GM18868 (cell line): ENCODE results near the gene TJP1.
"Not testable (repeated sequence)": the region's sequence is repeated elsewhere in the genome, so short reads cannot be mapped to it uniquely, and the experiment has no call there.

Experiments
- ATAC-seq: cut with Tn5 transposase; IDR thresholded peaks from one replicate; pipeline ENCODE4 v1.9.1; 2021; ENCODE audit warnings: mild to moderate bottlenecking, moderate library complexity; ENCODE audit not compliant: unreplicated experiment

Gene TJP1

DNA sequence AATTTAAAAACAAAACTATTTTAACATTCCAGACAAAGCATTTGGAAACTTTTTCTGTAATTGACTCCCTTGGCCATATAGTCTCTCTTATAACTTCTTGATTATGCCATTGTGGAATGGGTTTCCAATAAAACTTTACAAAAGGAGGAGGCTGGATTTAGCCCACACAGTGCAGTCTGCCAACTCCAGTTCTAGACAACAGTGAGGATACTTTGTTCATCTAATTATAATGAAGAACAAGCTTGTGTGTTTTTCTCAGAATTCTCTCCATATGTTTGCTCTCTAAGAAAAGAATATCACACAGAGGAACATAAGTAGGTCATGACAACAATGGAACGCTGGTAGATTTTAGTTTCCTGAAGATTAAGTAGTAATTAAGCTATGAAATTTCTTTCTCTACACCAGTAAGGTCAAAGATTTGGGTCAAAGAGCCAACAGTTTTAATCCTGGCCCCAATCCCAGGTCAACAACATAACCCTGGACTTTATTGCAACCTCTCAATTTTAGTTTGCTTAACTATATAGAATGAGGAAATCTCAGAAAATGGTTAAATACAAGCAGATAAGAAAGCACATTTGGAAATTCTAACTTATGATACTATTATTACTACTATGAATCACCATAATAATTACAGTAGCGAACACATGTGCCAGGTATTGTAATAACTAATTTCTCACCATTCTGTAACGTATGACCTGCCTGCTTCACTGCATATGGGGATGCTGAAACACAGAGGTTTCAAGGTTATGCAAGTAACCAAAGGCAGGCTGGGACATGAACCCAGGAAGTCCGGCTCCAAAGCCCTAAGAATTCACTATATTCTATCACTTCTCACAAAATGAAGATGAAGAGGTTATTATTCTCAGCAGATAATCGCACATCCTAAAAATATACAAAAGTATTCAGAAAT lies 65.7 kb downstream of the TJP1 start:
- no peak for ATAC-seq

DNA sequence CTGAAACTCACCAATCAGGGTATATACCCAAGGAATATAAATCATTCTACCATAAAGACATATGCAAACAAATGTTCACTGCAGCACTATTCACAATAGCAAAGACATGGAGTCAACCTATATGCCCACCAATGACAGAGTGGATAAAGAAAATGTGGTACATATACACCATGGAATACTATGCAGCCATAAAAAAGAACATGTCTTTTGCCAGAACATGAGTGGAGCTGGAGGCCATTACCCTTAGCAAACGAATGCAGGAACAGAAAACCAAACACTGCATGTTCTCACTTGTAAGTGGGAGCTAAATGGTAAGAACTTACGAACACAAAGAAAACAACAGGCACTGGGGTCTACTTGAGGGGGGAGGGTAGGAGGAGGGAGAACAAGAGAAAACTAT lies 68.3 kb downstream of the TJP1 start:
- ATAC-seq: not testable (repeated sequence)

DNA sequence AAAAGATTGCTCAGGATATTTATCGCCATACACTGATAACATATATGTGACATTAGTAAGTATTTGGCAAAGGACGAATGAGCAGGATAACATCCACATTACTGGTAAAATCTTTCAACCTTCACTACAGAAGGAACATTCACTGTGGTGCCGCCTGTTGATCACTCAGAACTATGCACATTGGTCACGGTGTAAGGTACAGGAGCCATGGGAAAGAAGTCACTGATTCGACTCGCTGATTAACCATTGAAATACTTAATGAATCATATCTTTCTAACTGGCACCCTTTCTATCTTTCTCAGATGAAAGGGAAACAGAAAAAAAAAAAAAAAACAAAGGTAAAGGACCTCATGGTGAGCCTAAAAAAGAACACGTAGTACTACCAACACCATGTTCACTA lies 68.8 kb downstream of the TJP1 start:
- no peak for ATAC-seq

DNA sequence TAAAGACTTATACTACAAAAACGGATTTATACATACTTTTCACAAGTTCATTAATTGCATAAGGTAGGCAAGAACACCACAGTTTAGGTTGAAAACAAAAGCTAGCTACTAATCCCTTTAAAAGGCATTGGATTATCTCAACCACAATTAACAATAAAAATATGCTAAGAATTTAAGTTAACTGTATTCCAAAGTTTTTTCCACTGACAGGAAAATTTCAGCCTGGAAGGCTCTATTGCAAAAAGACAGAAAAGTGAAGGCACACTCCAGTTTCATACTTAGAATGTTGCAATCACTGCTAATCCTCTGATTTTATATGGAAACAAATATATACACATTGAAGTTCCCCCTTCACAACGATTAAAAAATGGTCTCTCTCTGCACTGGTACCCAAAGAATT lies 71.5 kb downstream of the TJP1 start:
- no peak for ATAC-seq

DNA sequence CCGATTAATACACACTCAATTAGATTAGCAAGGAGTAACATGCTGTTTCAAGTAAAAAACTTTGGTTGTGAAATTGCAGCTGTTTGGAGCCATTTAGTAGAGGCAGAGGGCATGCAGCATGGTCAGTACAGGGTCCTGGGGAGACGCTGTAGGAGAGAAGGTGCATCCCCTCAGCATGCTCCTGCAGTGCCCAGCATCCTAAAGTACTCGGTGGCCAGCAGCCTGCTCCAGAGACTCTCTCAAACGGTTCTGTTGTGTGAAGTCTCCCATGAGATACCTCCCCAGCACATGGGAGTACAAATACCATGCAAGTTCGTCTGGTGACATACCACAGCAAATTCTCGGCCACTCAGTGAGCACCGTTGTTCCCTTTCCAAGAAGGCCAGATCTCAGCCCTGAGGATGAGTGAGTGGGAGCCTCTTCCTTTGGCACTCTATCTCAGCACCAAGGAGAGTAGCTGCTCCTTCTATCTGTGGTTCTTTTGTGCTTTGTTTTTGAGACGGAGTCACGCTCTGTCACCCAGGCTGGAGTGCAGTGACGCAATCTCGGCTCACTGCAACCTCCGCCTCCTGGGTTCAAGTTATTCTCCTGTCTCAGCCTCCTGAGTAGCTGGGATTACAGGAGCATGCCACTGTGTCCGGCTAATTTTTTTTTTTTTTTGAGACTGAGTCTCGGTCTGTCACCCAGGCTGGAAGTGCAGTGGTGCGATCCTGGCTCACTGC lies 72.7 kb downstream of the TJP1 start:
- ATAC-seq: no peak

DNA sequence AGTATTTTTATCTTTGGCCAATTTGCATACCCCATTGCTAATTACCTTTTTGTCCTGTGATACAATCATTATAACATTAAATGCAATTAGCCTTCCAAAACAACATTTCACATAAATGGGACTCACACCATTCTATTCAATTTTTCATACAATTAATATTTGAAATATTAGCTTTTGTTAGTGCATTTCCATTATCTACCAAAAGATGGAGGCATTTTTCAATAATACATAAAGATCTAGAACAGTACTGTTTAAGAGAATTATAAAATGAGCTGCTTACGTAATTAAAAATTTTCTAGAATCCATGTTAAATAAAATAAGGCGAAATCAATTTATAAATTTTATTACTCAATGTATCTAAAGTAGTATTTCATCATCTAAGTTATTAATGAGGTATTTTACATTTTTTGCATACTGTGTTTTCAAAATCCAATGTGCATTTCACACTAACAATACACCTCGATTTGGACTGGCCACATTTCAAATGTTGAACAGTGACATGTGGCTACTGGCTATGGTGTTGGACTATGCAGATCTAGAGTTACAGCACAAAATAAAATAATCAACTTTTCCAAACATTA lies 74.3 kb downstream of the TJP1 start:
- no peak for ATAC-seq

DNA sequence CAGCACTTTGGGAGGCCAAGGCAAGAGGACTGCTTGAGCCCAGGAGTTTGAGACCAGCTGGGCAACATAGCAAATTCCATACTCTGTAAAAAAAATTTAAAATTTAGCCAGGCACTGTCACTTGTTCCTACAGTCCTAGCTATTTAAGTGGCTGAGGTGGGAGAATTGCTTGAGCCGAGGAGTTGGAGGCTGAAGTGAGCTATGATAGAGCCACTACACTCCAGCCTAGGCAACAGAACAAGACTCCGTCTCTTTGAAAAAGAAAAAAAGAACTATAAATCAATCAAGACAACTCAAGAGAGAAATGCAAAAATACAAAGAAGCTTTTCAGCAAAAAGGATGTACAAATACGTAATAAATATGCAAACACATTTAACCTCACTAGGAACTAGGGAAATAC lies 78.8 kb downstream of the TJP1 start:
- no peak for ATAC-seq

DNA sequence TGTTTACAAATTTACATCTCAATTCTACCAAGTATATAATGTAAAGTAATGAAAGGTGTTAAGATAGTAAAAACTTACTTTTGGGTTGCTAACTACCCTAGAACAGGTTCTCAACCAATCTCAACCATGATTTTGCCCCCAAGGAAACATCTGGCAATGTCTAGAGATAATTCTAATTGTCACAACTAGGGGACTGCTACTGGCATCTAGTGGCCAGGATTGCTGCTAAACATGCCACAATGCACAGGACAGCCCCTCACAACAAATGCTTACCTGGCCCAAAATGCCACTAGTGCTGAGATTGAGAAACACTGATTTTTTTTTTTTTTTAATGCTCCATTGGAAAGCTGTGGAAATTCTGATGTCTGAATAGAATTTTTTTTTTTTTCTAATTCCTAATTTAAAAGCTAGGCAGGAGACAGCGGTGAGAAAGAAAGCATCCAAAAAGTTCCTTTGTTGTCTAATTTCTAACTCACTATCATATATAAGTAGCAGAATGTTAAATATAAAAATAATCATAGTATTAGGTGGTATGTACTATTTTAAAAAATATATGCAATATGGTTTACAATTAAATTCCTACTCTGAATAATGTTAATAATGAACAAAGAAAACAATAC lies 81.5 kb downstream of the TJP1 start:
- ATAC-seq: no peak

DNA sequence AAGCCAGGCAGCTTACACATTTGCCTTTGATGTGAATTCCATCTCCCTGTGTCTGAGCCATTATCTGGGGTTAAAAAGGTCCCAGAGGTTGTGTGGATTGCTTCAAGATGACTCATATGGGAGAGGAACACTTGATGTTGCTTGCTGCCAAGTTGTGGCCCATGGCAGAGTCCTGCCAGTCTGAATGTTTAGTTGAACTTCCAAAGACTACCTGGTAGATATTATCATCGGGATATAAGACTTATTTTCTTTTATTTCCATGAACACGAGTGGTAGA lies 85.6 kb downstream of the TJP1 start:
- no peak for ATAC-seq

DNA sequence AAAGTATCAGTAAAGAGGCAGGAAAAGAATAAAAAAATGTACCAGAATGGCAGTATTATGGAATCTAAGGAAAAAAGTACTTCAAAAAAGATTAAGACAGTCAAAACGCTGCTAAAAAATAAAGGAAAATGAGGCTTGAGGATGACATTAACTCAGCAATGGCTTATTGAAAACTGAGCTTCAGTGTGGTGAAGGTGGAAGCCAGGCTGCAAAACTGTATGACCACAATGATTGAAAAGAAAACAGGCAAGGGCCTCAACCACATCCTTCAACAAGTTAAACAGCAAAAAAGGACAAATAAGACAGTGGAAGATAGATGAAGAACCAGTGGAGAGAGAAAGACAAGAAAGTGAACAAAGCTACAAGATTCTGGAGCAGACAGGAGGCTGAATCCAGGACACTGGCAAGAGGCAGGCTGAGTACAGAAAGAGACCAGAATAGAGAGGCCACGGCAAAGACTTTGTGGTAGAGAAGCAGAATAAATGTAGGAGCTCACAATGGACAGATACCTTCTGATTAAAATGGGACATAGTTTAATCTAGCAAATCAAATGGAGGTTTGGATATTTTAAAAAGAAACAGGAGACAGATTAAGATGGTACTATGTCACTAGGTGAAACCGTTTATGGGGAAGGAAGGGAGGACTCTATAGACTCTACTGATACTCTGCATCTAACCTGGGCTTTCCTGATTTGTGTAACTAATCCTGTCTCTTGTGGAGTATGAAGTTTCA lies 86.1 kb downstream of the TJP1 start:
- ATAC-seq: no peak

DNA sequence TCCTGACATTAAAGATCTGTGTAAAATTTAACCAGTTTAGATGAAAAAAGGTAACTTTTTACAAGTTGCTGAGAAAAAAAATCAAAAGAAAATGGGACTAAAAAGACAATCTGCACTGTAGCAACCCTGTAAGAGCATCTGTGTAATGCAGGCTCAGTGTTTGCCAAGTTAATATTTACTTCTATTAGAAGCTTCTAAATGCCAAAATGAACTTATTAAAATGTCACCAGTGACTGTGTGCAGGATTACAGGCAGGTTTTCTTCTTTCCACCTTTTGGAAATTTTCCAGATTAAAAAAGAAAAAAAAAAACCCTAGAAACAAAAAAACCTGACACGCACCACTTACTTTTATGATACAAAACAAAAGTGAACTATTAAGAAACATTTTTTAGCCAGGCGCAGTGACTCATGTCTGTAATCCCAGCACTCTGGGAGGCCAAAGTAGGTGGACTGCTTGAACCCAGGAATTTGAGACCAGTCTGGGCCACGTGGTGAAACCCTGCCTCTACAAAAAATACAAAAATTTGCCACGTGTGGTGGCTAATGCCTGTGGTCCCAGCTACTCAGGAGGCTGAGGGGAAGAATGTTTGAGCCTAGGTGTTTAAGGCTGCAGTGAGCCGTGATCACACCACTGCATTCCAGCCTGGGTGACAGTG lies 87.2 kb downstream of the TJP1 start:
- no peak for ATAC-seq

DNA sequence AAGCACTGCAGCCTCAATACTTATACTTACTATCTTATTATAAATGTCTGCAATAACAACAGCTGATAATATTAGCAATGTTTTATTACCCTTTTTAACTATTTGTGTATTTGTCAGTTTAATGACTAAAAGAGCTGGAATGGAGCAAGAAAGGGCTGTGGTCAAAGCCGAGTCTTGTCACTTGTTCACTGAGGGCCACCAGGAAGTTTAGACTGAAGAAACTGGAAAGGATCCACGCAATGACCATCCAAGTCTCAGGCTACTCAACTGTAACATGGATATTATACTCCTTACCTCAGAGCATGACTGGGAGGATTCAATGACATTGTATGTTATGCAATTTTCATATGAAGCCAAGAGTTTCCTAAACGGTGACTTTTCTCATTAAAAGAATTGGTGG lies 90.4 kb downstream of the TJP1 start:
- ATAC-seq: no peak

DNA sequence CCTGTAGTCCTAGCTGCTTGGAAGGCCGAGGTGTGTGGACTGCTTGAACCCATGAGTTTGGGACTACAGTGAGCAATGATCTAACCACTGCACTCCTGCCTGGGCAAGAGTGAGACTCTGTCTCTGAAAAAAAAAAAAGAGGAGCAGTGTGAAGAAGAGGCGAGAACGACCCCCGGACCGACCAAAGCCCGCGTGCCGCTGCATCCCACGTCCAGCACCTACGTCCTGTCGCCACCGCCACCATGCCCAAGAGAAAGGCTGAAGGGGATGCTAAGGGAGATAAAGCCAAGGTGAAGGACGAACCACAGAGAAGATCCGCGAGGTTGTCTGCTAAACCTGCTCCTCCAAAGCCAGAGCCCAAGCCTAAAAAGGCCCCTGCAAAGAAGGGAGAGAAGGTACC lies 91.8 kb downstream of the TJP1 start:
- ATAC-seq: not testable (repeated sequence)

DNA sequence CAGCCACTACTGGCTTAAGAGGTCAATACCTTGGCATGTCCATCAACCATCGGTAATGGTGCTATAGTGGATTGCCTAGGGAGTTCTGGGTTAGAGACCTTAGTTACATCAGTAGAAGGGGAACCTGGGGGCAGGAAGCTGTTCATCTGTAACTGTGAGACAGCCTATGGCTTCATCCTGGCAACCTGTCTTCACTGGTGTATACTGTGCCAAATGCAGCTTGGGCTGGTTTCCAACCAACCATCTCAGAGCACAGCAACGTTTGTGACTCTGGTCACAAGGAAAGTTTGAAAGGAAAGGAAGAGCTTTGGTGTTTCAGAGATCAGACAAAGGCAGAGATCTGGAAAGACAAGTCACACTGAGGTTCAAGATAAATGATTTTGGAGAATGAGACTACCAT lies 93.8 kb downstream of the TJP1 start:
- ATAC-seq: no peak

DNA sequence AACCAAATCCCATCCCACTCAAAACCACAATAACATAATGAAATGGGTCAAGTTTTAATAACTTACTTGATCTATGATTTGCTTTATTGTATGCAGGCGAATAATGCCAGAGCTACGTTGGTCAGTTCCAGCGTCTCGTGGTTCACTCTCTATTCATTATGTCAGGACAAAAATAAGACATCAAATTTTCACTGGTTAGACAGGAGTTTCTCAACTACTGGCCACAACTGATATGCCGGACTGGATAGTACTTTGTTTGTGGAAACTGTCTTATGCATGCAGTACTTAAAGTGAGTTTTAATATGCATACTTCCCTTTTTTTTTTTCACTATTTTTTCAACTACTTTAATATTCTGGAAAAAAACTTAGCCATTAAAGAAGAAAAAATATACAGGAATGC lies 94.4 kb downstream of the TJP1 start:
- no peak for ATAC-seq

DNA sequence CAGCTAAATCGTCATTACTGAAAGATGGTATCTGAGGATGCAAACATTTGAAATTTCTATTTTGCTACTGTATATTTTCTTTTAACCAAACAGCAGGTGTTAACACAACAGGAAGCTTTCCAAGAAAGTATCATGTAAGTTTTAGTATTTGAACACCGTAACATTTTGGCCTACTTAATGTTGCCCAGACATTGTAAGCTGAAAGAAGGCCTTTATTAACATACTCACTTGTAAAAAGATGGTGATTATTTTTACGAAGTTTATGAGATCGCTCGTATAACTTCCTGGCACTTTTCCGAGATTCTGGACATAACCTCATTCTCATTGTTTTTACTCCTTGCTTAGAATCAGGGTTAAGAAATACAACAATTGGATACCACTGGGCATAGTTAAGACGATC lies 95.7 kb downstream of the TJP1 start:
- no peak for ATAC-seq

DNA sequence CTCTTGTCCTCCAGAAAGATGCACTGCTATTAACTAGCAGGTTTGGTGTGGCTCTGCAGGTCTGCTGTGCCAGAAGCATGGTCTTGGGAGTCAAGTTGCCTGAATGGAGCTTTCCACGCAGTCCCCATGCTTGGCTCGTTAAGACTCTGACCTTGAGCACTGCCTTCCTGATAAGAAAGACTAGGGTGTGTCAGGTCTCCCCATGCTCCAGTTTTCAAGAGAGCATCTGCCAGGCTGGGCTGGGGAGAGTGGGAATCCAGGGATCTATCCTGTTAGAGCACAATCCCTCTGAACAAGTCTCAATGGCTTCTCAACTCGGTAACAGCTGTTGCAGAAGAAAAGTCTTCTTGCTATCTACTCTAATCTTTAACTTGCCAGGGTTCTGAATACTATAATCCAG lies 98.2 kb downstream of the TJP1 start:
- no peak for ATAC-seq

DNA sequence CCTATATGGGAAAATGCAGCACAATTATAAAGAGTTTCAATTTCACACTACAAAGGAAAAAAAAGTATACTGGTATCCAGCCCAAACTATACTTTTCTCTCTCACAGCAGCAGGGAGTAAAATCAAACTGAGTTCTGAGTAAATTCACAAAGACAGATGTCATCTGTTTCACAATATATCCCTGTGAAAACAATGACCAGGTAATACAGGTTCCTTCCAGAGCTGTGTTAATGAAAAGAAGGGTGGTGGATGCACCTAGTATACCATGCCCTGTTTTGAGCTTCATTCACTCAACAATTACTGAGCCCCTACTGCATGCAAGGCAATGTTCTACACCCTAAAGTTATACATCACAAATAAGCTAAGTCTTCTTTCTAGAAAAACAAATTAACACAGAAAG lies 108.5 kb downstream of the TJP1 start:
- no peak for ATAC-seq

DNA sequence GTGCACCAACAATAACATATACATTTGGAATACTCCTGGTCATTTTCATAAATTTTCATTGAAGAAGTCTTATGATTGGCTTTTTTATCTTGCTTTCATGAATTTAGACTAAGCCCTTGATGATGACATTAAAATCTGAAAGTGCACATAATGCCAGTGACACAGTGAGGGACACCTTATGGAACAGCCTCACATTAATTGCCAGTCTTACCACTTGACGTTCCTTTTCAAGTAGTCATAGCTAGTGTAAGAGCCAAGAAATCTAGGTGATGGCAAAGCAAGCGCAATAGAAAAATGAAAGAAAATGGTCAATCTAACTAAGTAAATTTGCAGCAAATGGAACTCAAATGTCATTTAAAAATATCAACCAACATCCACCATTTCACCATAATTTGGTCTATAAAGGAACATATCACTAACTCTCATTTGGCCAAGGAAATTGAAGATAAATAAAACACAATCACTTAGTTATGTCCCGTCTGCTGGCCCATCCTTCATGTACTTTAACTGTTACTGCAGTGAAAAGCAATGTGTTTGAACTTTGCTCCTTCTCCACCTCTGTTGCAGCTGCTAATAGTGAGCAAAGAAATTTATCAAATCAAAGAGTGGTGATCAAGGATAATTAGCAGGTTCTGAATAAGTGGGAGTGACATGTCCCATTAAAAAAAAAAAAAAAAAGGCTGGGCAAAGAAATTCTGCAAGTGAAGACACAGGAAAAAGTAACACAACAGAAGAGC lies 110.0 kb downstream of the TJP1 start:
- ATAC-seq: no peak

DNA sequence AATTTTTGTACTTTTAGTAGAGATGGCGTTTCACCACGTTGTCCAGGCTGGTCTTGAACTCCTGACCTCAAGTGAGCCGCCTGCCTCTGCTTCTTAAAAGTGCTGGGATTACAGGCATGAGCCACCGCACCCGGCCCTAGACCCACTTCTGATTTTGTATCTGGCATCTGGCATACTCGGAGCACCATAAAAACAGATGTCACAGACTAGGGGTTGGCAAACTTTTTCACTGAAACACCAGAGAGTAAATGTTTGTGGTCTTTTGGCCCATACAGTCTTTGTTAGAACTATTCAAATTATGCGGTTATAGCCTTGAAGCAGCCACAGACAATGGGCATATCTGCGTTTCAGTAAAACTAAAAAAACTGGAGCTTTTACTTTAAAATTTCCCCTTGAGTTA lies 110.7 kb downstream of the TJP1 start:
- no peak for ATAC-seq
